Measurements from ENCODE around the gene GRAMD2A.

GRAMD2A gene

GRCh38 chr15:72167445-72167844 lies 30.1 kb downstream of the GRAMD2A start:
- DNase-seq (ENCODE audit: low spot score) = no peak

DNA sequence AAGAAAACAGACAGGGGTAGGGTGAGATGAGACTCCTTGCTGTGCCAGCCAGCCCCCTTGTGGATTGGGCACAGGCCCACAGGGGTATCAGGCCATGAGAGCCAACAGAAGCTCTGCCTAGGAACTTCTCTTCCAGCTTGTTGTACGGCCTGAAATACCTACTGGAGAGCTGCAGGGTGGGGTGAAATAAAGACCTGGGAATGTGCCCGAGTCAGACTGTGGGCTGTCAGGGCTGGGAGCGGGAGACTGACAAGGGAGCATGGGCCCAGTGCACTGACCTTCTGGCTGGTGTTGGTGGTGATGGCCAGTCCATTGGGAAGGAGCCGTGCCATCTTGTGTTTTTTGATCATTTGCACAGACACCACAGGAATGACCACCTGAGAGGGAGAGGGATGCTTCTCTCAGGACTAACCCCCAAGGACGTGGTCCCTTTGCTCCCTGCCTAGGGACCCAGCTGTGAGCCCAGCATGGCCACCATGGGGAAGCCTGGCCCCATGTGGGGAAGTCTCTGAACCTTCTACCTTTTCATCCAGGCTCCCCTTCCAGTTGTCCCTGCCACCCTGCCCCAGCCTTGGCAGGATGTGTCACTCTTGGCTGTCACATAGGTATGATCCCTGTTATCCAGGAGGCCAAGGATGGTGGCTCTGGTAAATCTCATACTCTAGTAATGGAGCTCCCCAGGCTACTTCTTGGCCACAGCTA lies 30.7 kb downstream of the GRAMD2A start:
- no peak for DNase-seq (ENCODE audit: low spot score)

- DNase-seq (ENCODE audit: low spot score) = no peak
Observed at GRCh38 chr15:72163719-72164118, 33.9 kb downstream of the GRAMD2A start.

DNA sequence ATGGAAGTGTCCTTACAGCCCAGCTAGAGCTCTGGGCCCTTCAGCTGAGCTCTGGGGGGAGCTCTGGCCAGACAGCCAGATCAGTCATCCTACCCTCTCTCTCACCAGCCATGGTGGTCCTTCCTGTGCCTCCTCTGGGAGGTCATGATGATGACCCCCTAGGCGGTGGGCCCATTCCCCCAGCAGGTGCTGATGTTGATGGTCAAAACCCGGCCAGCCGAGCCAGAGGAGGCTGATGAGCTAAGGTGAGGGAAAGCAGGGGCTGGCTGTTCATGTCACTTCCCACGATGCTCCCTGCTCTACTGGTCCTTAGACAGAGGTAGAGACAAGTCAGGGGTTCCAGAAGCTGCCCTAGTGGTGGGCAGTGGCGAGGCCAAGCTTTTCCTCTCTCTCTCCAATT lies 35.0 kb downstream of the GRAMD2A start:
- DNase-seq (ENCODE audit: low spot score) = no peak

- DNase-seq (ENCODE audit: low spot score) = no peak
Observed at GRCh38 chr15:72161361-72162132, 36.0 kb downstream of the GRAMD2A start.

DNA sequence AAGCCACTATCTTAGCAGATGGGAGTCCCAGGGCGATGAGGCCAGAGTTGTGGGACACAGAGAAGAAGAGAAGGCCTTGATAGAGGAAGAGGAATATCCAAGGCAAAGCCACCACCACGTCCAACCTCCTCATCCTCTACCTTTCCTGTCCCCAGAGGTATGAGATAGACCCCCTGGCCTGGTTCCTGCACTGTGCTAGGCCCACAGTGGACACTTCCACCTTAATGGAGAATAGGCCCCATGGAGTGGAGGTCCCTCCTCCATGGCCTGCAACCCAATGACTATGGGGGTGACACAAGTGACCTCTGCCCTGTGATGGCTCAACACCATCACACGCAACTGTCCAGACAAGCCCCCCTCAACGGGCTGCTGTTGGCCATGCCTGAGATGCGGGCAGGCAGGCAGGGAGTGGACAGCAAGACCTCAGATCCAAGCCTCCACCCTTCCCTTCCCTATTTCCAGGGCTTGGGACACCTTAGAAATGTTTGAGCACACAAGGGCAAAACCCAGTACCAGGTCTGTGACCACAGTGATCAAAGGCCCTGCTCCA lies 36.8 kb downstream of the GRAMD2A start:
- no peak for DNase-seq (ENCODE audit: low spot score)

- no peak for DNase-seq (ENCODE audit: low spot score)
Observed at GRCh38 chr15:72156928-72157327, 40.7 kb downstream of the GRAMD2A start.

DNA sequence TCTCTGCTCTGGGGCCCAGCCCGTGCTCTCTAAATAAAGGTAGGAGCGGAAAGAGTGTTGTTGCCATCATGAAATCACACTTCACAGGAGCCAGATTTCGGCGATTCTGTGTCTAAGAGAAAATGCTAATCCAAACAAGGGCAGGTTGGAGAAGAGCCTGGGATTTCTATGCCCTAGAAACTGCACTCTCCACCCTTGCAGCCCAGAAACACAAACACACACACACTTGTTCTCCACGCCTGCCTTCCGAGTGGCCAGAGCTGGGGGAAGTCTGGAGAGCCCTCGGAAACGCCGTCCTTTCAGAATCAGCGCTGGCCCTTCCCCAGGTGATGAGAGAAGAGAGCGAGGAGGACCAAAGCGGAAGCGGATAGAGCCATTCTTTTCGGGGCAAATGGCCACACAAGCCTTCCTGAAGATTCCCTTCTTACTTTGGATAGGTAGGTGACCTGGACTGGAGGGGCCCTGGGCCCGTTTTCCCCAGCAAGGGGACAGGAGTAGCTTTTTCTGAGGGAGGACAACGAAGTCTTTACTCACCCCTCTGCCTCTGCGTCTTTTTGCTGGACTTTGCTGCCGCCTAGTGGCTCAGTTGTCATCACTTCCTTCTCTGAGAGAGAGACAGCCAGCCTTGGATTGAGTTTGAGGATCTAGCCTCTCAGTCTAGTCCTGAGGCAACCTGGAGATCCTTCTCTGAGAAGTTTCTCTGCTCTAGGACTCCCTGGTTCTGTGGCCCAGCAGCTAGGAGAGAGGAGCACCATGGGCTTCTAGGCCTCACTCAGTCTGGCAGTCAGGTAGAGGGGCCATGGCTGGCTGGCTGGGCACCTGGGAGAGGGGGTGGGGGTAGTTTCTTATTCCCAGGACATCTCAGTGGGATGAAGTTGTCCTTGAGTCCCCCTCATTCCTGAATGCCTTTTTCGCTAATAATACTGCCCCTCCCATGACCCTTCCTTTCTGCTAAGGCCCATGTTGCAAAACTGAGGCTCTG lies 41.7 kb downstream of the GRAMD2A start:
- DNase-seq (ENCODE audit: low spot score) = peak; percentile 79

DNA sequence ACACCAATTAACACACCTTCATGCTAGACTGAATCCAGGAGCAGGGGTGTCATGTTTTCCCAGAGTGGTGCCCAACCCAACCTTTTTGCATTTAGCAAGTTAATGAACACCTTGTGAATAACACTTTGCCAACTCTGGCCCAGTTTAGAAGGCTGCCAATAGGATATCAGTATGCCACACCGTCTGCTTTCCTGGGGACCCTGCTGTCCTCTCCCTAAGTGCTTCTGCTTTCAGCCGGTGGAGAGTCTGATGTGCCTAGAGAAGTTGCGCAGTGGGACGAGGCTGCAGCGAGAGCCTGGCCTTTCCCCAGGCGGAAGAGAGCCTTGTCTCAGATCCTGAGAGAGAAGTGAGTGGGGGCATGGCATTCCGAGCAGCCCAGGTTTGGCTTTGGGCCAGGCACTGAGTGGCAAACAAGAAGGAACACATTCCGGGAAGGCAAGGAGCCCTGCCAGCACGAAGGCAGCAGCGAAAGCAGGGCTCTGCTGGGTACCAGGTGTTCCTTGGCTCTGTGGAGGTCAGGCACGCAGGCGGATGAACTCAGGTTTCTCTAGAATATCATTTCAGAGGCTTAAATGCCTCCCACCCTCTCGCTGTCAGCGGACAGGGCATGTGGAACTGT lies 42.5 kb downstream of the GRAMD2A start:
- DNase-seq (ENCODE audit: low spot score) = no peak

DNA sequence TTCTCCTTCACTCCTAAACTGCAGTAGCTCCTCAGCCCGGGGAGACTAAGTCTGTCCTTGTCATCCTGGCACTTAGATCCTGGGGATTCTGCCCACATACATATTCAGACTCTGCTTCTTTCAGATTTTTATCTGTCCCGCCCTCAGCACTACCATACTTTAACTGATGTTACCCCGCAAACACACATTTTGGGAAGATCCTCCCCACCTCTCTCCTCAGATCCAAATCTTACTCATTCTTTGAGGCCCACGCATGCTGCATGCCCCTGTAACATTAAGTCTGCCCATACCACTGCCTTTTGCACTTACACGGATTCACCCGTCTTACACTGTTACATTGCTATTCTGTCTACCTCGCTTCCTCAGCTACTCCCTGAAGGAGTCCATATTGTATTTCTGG lies 43.3 kb downstream of the GRAMD2A start:
- DNase-seq (ENCODE audit: low spot score) = no peak

- DNase-seq (ENCODE audit: low spot score) = no peak
Observed at GRCh38 chr15:72153269-72154000, 44.2 kb downstream of the GRAMD2A start.

DNA sequence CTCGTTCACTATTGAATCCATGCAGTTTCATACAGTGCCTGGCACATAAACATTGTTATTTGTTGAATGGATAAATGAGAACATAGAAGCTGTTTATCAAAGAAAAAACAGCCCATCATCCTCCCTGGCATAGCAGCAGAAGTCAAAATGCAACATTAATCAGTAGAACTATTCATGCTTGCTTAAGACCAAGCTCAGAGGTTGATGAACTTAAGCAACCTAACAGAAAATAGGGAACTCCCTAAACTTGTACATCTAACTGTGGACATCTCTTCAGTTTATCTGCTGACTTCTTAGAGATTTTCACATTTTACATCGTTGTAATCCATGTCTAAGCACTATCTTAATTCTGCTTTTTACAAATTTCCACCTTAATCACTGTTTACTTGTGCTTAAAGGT lies 50.2 kb downstream of the GRAMD2A start:
- no peak for DNase-seq (ENCODE audit: low spot score)

DNA sequence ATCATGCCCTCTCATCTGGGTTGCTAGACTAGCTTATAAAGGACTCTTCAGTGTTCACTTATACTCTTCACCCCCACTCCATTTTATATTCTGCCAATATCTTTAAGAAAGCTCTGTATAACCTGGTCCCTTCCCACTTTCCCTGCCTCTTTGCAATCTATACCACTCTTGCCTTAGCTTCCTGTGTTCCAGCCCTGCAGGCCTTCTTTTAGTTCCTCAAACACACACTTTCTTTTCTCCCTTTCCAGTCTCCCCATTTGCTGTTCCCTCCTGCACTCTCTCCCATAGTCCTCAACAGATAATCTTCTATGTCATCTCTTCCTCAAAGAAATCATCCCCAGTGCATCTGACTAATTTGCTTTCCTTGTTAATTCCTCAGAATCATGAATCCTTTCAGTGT lies 50.7 kb downstream of the GRAMD2A start:
- no peak for DNase-seq (ENCODE audit: low spot score)

DNA sequence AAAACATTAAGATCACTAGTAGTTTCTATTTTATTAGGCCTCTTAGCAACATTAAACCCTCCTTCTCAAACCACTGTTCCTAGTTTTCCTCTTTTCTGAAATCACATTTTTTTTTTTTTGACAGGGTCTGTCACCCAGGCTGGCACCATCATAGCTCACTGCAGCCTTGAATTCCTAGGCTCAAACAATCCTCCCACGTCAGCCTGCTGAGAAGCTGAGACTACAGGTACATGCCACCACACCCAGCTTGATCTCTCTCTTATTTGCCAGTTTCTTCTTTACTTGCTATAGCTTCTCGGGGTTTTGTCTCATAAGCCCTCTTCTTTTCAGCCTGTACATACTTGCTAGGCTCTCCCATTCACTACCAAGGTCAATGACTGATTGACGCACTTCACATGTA lies 51.4 kb downstream of the GRAMD2A start:
- no peak for DNase-seq (ENCODE audit: low spot score)

DNA sequence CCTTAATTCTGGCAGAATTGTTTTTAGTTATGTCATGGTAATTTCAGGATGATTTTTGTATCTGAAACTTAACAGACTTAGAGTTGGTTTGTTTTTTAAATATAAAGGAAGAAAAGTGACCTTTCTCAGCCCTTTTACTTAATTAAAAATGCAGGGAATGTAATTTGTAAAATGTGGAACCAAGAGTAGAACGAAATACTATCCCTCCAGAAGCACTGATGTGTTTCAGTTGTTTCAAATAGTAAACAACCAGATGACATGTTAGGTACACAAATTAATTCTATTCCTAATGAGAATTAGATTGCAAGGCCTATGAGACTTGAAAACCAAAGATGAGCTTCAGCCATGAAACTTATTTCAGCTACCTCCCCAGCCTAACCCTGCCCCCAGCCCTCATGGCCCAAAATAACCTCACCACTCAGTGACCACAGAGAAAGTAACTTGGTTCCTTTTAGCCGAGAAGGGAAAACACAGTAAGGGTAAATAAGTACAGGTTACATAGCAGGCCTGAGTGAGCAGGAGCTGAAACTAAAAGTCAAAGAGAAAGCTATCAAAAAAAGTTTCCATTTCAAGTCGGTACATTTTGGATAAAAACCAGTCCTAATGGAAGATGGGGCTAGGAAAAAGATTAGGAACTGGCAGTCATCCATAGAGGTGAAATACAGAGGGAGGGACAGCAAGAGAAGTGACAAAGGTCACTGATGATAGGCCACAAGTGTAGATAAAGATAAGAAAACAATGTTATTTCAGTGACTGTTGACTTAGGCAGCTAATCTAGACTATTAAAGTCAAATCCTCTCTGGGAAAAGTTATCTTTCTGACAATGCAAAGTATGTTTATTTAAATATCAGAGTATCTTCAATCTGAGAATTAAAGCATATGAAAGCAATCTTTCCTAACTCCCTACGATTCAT lies 56.2 kb downstream of the GRAMD2A start:
- DNase-seq (ENCODE audit: low spot score) = no peak

DNA sequence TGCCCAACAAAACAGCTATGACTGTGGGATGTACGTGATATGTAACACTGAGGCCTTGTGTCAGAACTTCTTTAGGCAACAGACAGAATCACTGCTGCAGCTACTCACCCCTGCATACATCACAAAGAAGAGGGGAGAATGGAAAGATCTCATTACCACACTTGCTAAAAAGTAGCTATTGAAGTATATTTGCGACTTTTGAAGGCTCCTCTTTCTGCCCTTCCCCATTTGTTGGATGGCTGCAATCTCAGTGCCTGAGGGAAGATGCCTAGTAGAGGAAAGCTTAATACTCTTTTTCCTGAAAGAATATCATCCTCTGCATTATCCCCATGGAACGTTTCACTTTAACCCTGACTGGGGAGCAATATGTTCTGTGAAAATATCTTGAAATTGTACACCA lies 57.5 kb downstream of the GRAMD2A start:
- DNase-seq (ENCODE audit: low spot score) = no peak

DNA sequence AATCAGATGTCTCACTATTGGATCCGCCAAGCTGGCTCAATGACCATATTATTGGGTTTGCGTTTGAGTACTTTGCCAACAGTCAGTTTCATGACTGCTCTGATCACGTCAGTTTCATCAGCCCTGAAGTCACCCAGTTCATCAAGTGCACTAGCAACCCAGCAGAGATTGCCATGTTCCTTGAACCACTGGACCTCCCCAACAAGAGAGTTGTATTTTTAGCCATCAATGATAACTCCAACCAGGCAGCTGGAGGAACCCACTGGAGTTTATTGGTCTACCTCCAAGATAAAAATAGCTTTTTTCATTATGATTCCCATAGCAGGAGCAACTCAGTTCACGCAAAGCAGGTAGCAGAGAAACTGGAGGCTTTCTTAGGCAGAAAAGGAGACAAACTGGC lies 57.9 kb downstream of the GRAMD2A start:
- DNase-seq (ENCODE audit: low spot score) = no peak

GRCh38 chr15:72136170-72137051 lies 61.2 kb downstream of the GRAMD2A start:
- no peak for DNase-seq (ENCODE audit: low spot score)

DNA sequence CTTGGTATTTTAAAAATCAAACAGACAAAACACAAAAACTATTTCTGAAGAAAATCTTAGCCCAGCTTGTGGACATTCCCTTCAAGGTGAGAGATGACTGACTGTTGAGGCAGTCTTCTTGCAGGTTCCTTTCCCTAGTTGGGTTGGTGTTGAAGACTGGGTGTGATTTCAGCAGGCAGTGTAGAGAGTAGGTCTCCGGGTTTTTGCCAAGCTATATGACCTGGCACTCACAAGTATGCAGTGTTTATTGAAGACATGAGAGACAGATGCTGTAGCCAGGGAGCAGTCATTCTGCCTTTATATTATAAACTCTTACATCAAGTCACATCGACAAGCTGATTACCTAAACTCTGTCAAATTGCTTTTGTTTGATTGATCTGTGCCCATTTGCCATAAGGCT lies 61.9 kb downstream of the GRAMD2A start:
- no peak for DNase-seq (ENCODE audit: low spot score)
